Hepatocyte (in vitro differentiated cells): ENCODE data around the gene PRDX1. TPM values are rescaled to one million over a fixed set of nuclear protein-coding genes. Genes with fewer than 3 reads are reported as not detected.

ENCODE experiments used
- DNase-seq: peaks from one replicate; pipeline ENCODE4 v3.0.0-alpha.2; 2016; ENCODE audit warnings: low spot score
- H2AFZ ChIP-seq: fragments of 200-600 bp; sonication (generic); 2 replicates; pipeline ENCODE4 v1.6.0; 2016; ENCODE audit warnings: antibody characterized with exemption, mild to moderate bottlenecking
- H3K27ac ChIP-seq: fragments of 200-600 bp; sonication (generic); 2 replicates; pipeline ENCODE4 v1.5.1; 2016; ENCODE audit warnings: mild to moderate bottlenecking
- H3K27me3 ChIP-seq: fragments of 200-600 bp; sonication (generic); 2 replicates; pipeline ENCODE4 v1.6.1; 2016
- H3K36me3 ChIP-seq: fragments of 200-600 bp; sonication (generic); replicated peaks from 2 replicates; pipeline ENCODE4 v1.5.1; 2016; ENCODE audit warnings: low read depth; ENCODE audit not compliant: insufficient read depth
- H3K4me1 ChIP-seq: fragments of 200-600 bp; sonication (generic); 2 replicates; pipeline ENCODE4 v1.5.1; 2016; ENCODE audit warnings: mild to moderate bottlenecking, moderate library complexity; ENCODE audit not compliant: insufficient read depth
- H3K4me2 ChIP-seq: fragments of 200-600 bp; sonication (generic); 2 replicates; pipeline ENCODE4 v1.6.0; 2016
- H3K4me3 ChIP-seq: fragments of 200-600 bp; sonication (generic); 2 replicates; pipeline ENCODE4 v1.5.1; 2016; ENCODE audit warnings: mild to moderate bottlenecking
- H3K79me2 ChIP-seq: fragments of 200-600 bp; sonication (generic); 2 replicates; pipeline ENCODE4 v1.6.0; 2017; ENCODE audit warnings: mild to moderate bottlenecking
- H3K9me2 ChIP-seq: fragments of 200-600 bp; sonication (generic); replicated peaks from 2 replicates; pipeline ENCODE4 v1.6.0; 2017; ENCODE audit warnings: mild to moderate bottlenecking; ENCODE audit not compliant: insufficient read depth
- H3K9me3 ChIP-seq: fragments of 200-600 bp; sonication (generic); 2 replicates; pipeline ENCODE4 v1.5.1; 2016; ENCODE audit warnings: low read depth, mild to moderate bottlenecking
- H4K20me1 ChIP-seq: fragments of 200-600 bp; sonication (generic); 2 replicates; pipeline ENCODE4 v1.6.0; 2016; ENCODE audit warnings: mild to moderate bottlenecking; ENCODE audit not compliant: insufficient read depth, poor library complexity, severe bottlenecking
- CTCF ChIP-seq: fragments of 200-600 bp; sonication (generic); IDR thresholded peaks from 2 replicates; pipeline ENCODE4 v1.5.1; 2016; ENCODE audit warnings: antibody characterized with exemption, mild to moderate bottlenecking; ENCODE audit not compliant: poor library complexity
- EZH2 ChIP-seq: fragments of 200-600 bp; sonication (generic); IDR thresholded peaks from 2 replicates; pipeline ENCODE4 v1.6.1; 2016; ENCODE audit warnings: antibody characterized with exemption, mild to moderate bottlenecking, borderline replicate concordance
- EZH2phosphoT487 ChIP-seq: fragments of 200-600 bp; sonication (generic); IDR thresholded peaks from one replicate; pipeline ENCODE4 v1.6.1; 2018; ENCODE audit warnings: antibody characterized with exemption, mild to moderate bottlenecking, low read depth, moderate library complexity; ENCODE audit not compliant: unreplicated experiment, severe bottlenecking
- WGBS: methylation state at CpG from one replicate; pipeline ENCODE4 v1.1.6; 2016; ENCODE audit warnings: low lambda C conversion rate; ENCODE audit errors: missing lambda C conversion rate; 5-methylcytosine and 5-hydroxymethylcytosine counted together
- polyA plus RNA-seq: library from polyadenylated mRNA; unstranded; fragments of >200 nt; fragmentation: Nextera tagmentation; extraction: Ambion mirVana; gene quantifications from 2 replicates; pipeline ENCODE4 v1.2.1, GENCODE V29; 2016
- total RNA-seq: library from RNA; depleted of rRNA; stranded (reverse); fragments of >200 nt; gene quantifications from 2 replicates; pipeline ENCODE4 v1.2.3, GENCODE V29; 2014

PRDX1 gene
- total and polyA plus RNA-seq, 2 experiments from 2014 or later: 523 to 660 TPM

GRCh38 chr1:45488666-45489377 is 32.9 kb downstream of the PRDX1 start:
- Histone ChIP-seq H3K27me3 (no peaks in the 10 kb centered on the region), H2AFZ (peak overlapping the region; percentile 80), H3K27ac (no peak overlapping the region), H3K79me2 (peaks cover 29% of the 10 kb centered on the region), H3K4me3 (no peak overlapping the region), H3K9me2 (no peaks in the 10 kb centered on the region), H3K36me3 (no peaks in the 10 kb centered on the region), H3K9me3 (no peaks in the 10 kb centered on the region), H3K4me1 (peaks cover 6% of the 10 kb centered on the region), H3K4me2 (peak overlapping the region; percentile 91), H4K20me1 (no peaks in the 10 kb centered on the region)
- no peak for TF ChIP-seq EZH2phosphoT487
- TF ChIP-seq EZH2: no peak
- TF ChIP-seq CTCF: no peak
- DNase-seq: no peak
- 64% methylated on average over 10 of the region's 10 CpGs for WGBS

GRCh38 chr1:45485949-45486348 is 35.7 kb downstream of the PRDX1 start:
- no peaks in the 10 kb centered on the region for H3K9me3 ChIP-seq
- no peak overlapping the region for H3K4me3 ChIP-seq
- peaks cover 29% of the 10 kb centered on the region for H3K79me2 ChIP-seq
- no peak overlapping the region for H2AFZ ChIP-seq
- no peak overlapping the region for H3K4me2 ChIP-seq
- H3K9me2 ChIP-seq: no peaks in the 10 kb centered on the region
- DNase-seq: no peak
- H3K4me1 ChIP-seq: peaks cover 6% of the 10 kb centered on the region
- TF ChIP-seq EZH2phosphoT487: no peak
- TF ChIP-seq CTCF: no peak
- TF ChIP-seq EZH2: no peak
- no peaks in the 10 kb centered on the region for H3K36me3 ChIP-seq
- H3K27ac ChIP-seq: no peak overlapping the region
- H4K20me1 ChIP-seq: no peaks in the 10 kb centered on the region
- no peaks in the 10 kb centered on the region for H3K27me3 ChIP-seq

GRCh38 chr1:45479039-45479748 is 42.5 kb downstream of the PRDX1 start:
- H2AFZ ChIP-seq: no peak overlapping the region
- H3K4me3 ChIP-seq: no peak overlapping the region
- H3K79me2 ChIP-seq: peaks cover 4% of the 10 kb centered on the region
- DNase-seq: no peak
- TF ChIP-seq EZH2 (no peak), EZH2phosphoT487 (no peak), CTCF (no peak)
- no peaks in the 10 kb centered on the region for H3K36me3 ChIP-seq
- WGBS: 94% methylated on average over 5 of the region's 5 CpGs
- no peak overlapping the region for H3K4me2 ChIP-seq
- no peaks in the 10 kb centered on the region for H3K27me3 ChIP-seq
- H3K4me1 ChIP-seq: no peaks in the 10 kb centered on the region
- H4K20me1 ChIP-seq: no peaks in the 10 kb centered on the region
- no peak overlapping the region for H3K27ac ChIP-seq
- no peaks in the 10 kb centered on the region for H3K9me2 ChIP-seq
- H3K9me3 ChIP-seq: no peaks in the 10 kb centered on the region
